GM12873 (cell line): ENCODE data around the gene LACRT.

ENCODE experiments used
- CTCF ChIP-seq: IDR thresholded peaks from 2 replicates; pipeline ENCODE4 v1.5.1; 2012; ENCODE audit warnings: low read depth, mild to moderate bottlenecking, moderate library complexity, low read length, control low read depth; ENCODE audit not compliant: insufficient read depth; ENCODE audit errors: missing control alignments

Gene LACRT

GRCh38 chr12:54653025-54653424 lies 18.3 kb upstream of the LACRT start:
- no peak for TF ChIP-seq CTCF

- no peak for TF ChIP-seq CTCF
Measured at GRCh38 chr12:54650889-54651288, 16.2 kb upstream of the LACRT start.

- no peak for TF ChIP-seq CTCF
Measured at GRCh38 chr12:54650409-54650808, 15.7 kb upstream of the LACRT start.

- TF ChIP-seq CTCF, result no peak
Measured at GRCh38 chr12:54649825-54650224, 15.1 kb upstream of the LACRT start.

GRCh38 chr12:54648265-54648664 lies 13.6 kb upstream of the LACRT start, which contains the start of gene DCD:
Gene DCD (minus strand): TSS chr12:54648365. CDS start chr12:54648303, 62 bp downstream.
- TF ChIP-seq CTCF, result no peak

GRCh38 chr12:54641554-54641953 lies 6.9 kb upstream of the LACRT start:
- no peak for TF ChIP-seq CTCF

- TF ChIP-seq CTCF, result no peak
Measured at GRCh38 chr12:54641089-54641488, 6.4 kb upstream of the LACRT start.

GRCh38 chr12:54631988-54632728 lies 2.5 kb downstream of the LACRT start:
- TF ChIP-seq CTCF, result peak; percentile 20
